HepG2 (cell line): ENCODE results near the gene PHF2. TPM values are rescaled to one million over a fixed set of nuclear protein-coding genes. Genes with fewer than 3 reads are reported as not detected.

Experiments
- ATAC-seq: fragments of 200-7000 bp; cut with Tn5 transposase; 3 replicates; pipeline ENCODE4 v1.9.1; 2020; ENCODE audit warnings: mild to moderate bottlenecking, moderate library complexity
- BruUV-seq: library from RNA; stranded (reverse); fragments of 400-500 nt; replicated peaks from 2 replicates; lab custom pipeline; 2021; lab: Mats Ljungman, UMichigan
- CTCF ChIA-PET: fragments of 300-600 bp; formaldehyde crosslinking; extraction: SDS; loops from one replicate; lab custom pipeline; 2021; ENCODE audit warnings: low total read pairs, inconsistent platforms, low intra/inter-chr PET ratio; lab: Yijun Ruan, JAX
- POLR2A ChIA-PET: fragments of 350-600 bp; sonication (Branson Sonifier 250); formaldehyde crosslinking; loops from one replicate; lab custom pipeline; 2020; ENCODE audit warnings: antibody characterized with exemption, inconsistent platforms; lab: Yijun Ruan, JAX
- DNase-seq: peaks from one replicate; pipeline ENCODE4 v3.0.0-alpha.2; 2015; ENCODE audit warnings: low spot score
- FAIRE-seq: peaks from 3 replicates; lab custom pipeline; 2011; peaks lifted over from hg19 to GRCh38; lab: Jason Lieb, UNC
- H2AFZ ChIP-seq: one replicate; pipeline ENCODE4 v1.6.1; 2011; ENCODE audit warnings: low read length, inconsistent platforms
- H3K27ac ChIP-seq: fragments of 300-600 bp; 3 replicates; pipeline ENCODE4 v1.8.0; 2011; ENCODE audit warnings: mixed run types, mild to moderate bottlenecking, mixed read lengths, low read length, inconsistent platforms; ENCODE audit not compliant: insufficient read depth; ENCODE audit errors: extremely low read length
- H3K27me3 ChIP-seq, 2 experiments: fragments of 200-600 bp in 1 of 2; 2 replicates in 1 of 2; 3 replicates in 1 of 2; pipeline versions ENCODE4 v1.6.0 to v1.8.0; 2011; ENCODE audit warnings: low read length in 2 of 2, mild to moderate bottlenecking in 2 of 2, moderate library complexity in 2 of 2, inconsistent platforms in 1 of 2; ENCODE audit not compliant: insufficient read depth in 2 of 2, control insufficient read depth in 1 of 2
- H3K36me3 ChIP-seq, 2 experiments: fragments of 200-600 bp in 1 of 2; replicated peaks in 1 of 2; 2 replicates in 1 of 2; 3 replicates in 1 of 2; pipeline versions ENCODE4 v1.5.1 to v1.8.0; 2011; ENCODE audit warnings: low read length in 2 of 2, inconsistent platforms in 1 of 2; ENCODE audit not compliant: insufficient read depth in 2 of 2, control insufficient read depth in 1 of 2
- H3K4me1 ChIP-seq: 2 replicates; pipeline ENCODE4 v1.5.1; 2012; ENCODE audit warnings: low read length, inconsistent platforms; ENCODE audit not compliant: insufficient read depth
- H3K4me2 ChIP-seq: 2 replicates; pipeline ENCODE4 v1.6.0; 2011; ENCODE audit warnings: low read depth, low read length, inconsistent platforms
- H3K4me3 ChIP-seq, 3 experiments: fragments of 200-600 bp in 1 of 3; sonication (generic), shearing (Covaris generic) in 1 of 3; replicated peaks in 1 of 3; 2 replicates each; pipeline ENCODE4 v1.5.1; 2011 to 2016; ENCODE audit warnings: low read length in 3 of 3, inconsistent platforms in 2 of 3, low read depth in 2 of 3, mild to moderate bottlenecking in 2 of 3, control low read depth in 1 of 3, mixed read lengths in 1 of 3; ENCODE audit not compliant: insufficient read depth in 1 of 3
- H3K79me2 ChIP-seq: one replicate; pipeline ENCODE4 v1.6.1; 2011; ENCODE audit warnings: low read length, inconsistent platforms; ENCODE audit not compliant: insufficient read depth
- H3K9ac ChIP-seq: 2 replicates; pipeline ENCODE4 v1.6.0; 2011; ENCODE audit warnings: mild to moderate bottlenecking, low read depth, low read length, inconsistent platforms; ENCODE audit not compliant: insufficient read depth
- H3K9me3 ChIP-seq: 2 replicates; pipeline ENCODE4 v1.5.1; 2012; ENCODE audit warnings: mild to moderate bottlenecking, low read length
- H4K20me1 ChIP-seq: 2 replicates; pipeline ENCODE4 v1.6.0; 2011; ENCODE audit warnings: inconsistent platforms, mild to moderate bottlenecking, low read length, moderate library complexity; ENCODE audit not compliant: insufficient read depth
- AGO1 ChIP-seq: fragments of 200-400 bp; formaldehyde crosslinking; IDR thresholded peaks from 2 replicates; pipeline ENCODE4 v1.6.1; 2017; ENCODE audit warnings: mild to moderate bottlenecking, low read depth, low read length, moderate library complexity; ENCODE audit not compliant: poor library complexity, severe bottlenecking
- ATF6 ChIP-seq: sonication (generic); formaldehyde crosslinking; conservative IDR thresholded peaks from 2 replicates; pipeline ENCODE4 v1.4.0; 2020; ENCODE audit warnings: missing genetic modification reagents
- FOXA1 ChIP-seq, 2 experiments: fragments of 450-650 bp in 1 of 2; sonication (generic) in 1 of 2; formaldehyde crosslinking in 1 of 2; IDR thresholded peaks; 2 replicates each; pipeline versions ENCODE4 v1.4.0 to v1.6.1; 2016 to 2020; ENCODE audit warnings: missing genetic modification reagents in 1 of 2
- FOXP1 ChIP-seq, 2 experiments: fragments of 450-650 bp in 1 of 2; IDR thresholded peaks; 2 replicates each; pipeline ENCODE4 v1.6.1; 2017 to 2018; ENCODE audit warnings: antibody characterized with exemption in 1 of 2
- GTF3A ChIP-seq: sonication (generic); formaldehyde crosslinking; conservative IDR thresholded peaks from 2 replicates; pipeline ENCODE4 v1.4.0; 2020; ENCODE audit warnings: mild to moderate bottlenecking, missing genetic modification reagents
- IRX3 ChIP-seq: sonication (generic); formaldehyde crosslinking; IDR thresholded peaks from 2 replicates; pipeline ENCODE4 v1.8.1; 2023; ENCODE audit warnings: mild to moderate bottlenecking, low read depth, missing genetic modification reagents, borderline replicate concordance
- PRDM10 ChIP-seq: sonication (generic); formaldehyde crosslinking; IDR thresholded peaks from 2 replicates; pipeline ENCODE4 v1.4.0; 2020; ENCODE audit warnings: low read depth, missing genetic modification reagents
- RXRB ChIP-seq: IDR thresholded peaks from 2 replicates; pipeline ENCODE4 v1.6.1; 2016; ENCODE audit warnings: borderline replicate concordance, missing genetic modification reagents, missing compliant biosample characterization
- ZBTB20 ChIP-seq: sonication (generic); formaldehyde crosslinking; IDR thresholded peaks from 2 replicates; pipeline ENCODE4 v1.8.1; 2023; ENCODE audit warnings: missing genetic modification reagents, low read depth, mild to moderate bottlenecking, borderline replicate concordance
- ZBTB26 ChIP-seq: IDR thresholded peaks from 2 replicates; pipeline ENCODE4 v1.6.1; 2016; ENCODE audit warnings: missing compliant biosample characterization, missing genetic modification reagents, borderline replicate concordance
- ZNF597 ChIP-seq: sonication (generic); formaldehyde crosslinking; IDR thresholded peaks from 2 replicates; pipeline ENCODE4 v1.5.0; 2020; ENCODE audit warnings: missing genetic modification reagents
- ZNF678 ChIP-seq: sonication (generic); formaldehyde crosslinking; IDR thresholded peaks from 2 replicates; pipeline ENCODE4 v1.4.0; 2020; ENCODE audit warnings: mild to moderate bottlenecking, missing genetic modification reagents
- ZSCAN5A ChIP-seq: sonication (generic); formaldehyde crosslinking; IDR thresholded peaks from 2 replicates; pipeline ENCODE4 v1.8.0; 2022; ENCODE audit warnings: mild to moderate bottlenecking, missing genetic modification reagents, borderline replicate concordance
- WGBS: methylation state at CpG from one replicate; pipeline ENCODE4 v1.1.6; 2017; ENCODE audit warnings: low lambda C conversion rate; 5-methylcytosine and 5-hydroxymethylcytosine counted together
- in situ Hi-C: cut with HindIII; loops from 2 replicates; pipeline ENCODE4 v1.10.0; 2017; ENCODE audit warnings: low pct_unique_long_range_greater_than_20kb; ENCODE audit not compliant: extremely low pct_ligation_motif_present
- intact Hi-C: fragments of 100-400 bp; cut with micrococcal nuclease; formaldehyde crosslinking; loops from one replicate; pipeline ENCODE4 v1.10.0; 2022; ENCODE audit not compliant: unreplicated experiment
- polyA plus RNA-seq, 8 experiments: library from polyadenylated mRNA; depleted of rRNA in 3 of 8; stranded (reverse) in 7 of 8; unstranded in 1 of 8; fragments of >200 nt; fragmentation: Illumina TruSeq in 4 of 8; extraction: Trizol in 4 of 8; gene quantifications; 2 replicates each; pipeline versions ENCODE4 v1.2.1 to v1.2.3, GENCODE V29; 2011 to 2016; ENCODE audit warnings: low read depth in 4 of 8, missing spikeins in 1 of 8, mixed read lengths in 1 of 8; ENCODE audit not compliant: insufficient read depth in 1 of 8
- total RNA-seq, 5 experiments: library from RNA; depleted of rRNA; stranded (reverse); fragments of >200 nt; fragmentation: Illumina TruSeq; extraction: Trizol; gene quantifications; 2 replicates each; pipeline ENCODE4 v1.2.3, GENCODE V29; 2016; ENCODE audit warnings: low read depth in 1 of 5

The PHF2 gene
- total and polyA plus RNA-seq, 2 of the 13 experiments (the other 11 are each of a cell fraction or from before 2014, with no cell fraction given), result 6.6 to 9.1 TPM

- 92% methylated on average over 8 of the region's 15 CpGs for WGBS
- in situ Hi-C loops, result no loop called here
- H4K20me1 ChIP-seq, result no peaks in the 10 kb centered on the region
- DNase-seq (no peak), FAIRE-seq (no peak), ATAC-seq (no peak)
- peaks cover 10% of the 10 kb centered on the region for H3K4me1 ChIP-seq
- H3K9ac ChIP-seq, result no peak overlapping the region
- no peak overlapping the region for H2AFZ ChIP-seq
- H3K27me3 ChIP-seq, result no peaks in the 10 kb centered on the region
- H3K79me2 ChIP-seq, result peaks cover 19% of the 10 kb centered on the region
- POLR2A ChIA-PET, result no interaction called here
- H3K36me3 ChIP-seq, result no peaks in the 10 kb centered on the region
- intact Hi-C loops, result no loop called here
- H3K4me2 ChIP-seq, result no peak overlapping the region
- no TSS peak for BruUV-seq
- no peak overlapping the region for H3K27ac ChIP-seq
- H3K4me3 ChIP-seq, result no peak overlapping the region
- CTCF ChIA-PET, result no interaction called here
- no peaks in the 10 kb centered on the region for H3K9me3 ChIP-seq
- TF ChIP-seq ZSCAN5A (CRISPR knock-in tag), result no peak
- TF ChIP-seq RXRB, result no peak
- TF ChIP-seq FOXP1 (IDR thresholded peaks at IDR 0.05), result no peak
- TF ChIP-seq FOXP1 (CRISPR knock-in tag; IDR thresholded peaks at IDR 0.05), result no peak
- no peak for TF ChIP-seq GTF3A
- no peak for TF ChIP-seq ZNF678 (CRISPR knock-in tag)
- no peak for TF ChIP-seq AGO1
- TF ChIP-seq ATF6 (CRISPR knock-in tag), result no peak
- no peak for TF ChIP-seq ZNF597 (CRISPR knock-in tag)
- TF ChIP-seq FOXA1 (IDR thresholded peaks at IDR 0.05), result no peak
- TF ChIP-seq FOXA1 (CRISPR knock-in tag; IDR thresholded peaks at IDR 0.05), result no peak
- TF ChIP-seq ZBTB20, result no peak
- TF ChIP-seq PRDM10, result no peak
- no peak for TF ChIP-seq ZBTB26 (CRISPR knock-in tag)
- no peak for TF ChIP-seq IRX3 (CRISPR knock-in tag)
Measured at GRCh38 chr9:93603011-93603410, 26.6 kb downstream of the PHF2 start.
